Thyroid gland (tissue), 4 donors: ENCODE measurements around the gene MIGA2.

Experiments
- CTCF ChIP-seq, 6 experiments: fragments of 200-600 bp in 3 of 6; fragments of 450-650 bp in 3 of 6; sonication (generic) in 3 of 6; IDR thresholded peaks; one replicate each; pipeline ENCODE4 v1.5.1; 2016 to 2019; ENCODE audit warnings: antibody characterized with exemption in 6 of 6, mild to moderate bottlenecking in 2 of 6, inconsistent platforms in 1 of 6, moderate library complexity in 1 of 6
- POLR2A ChIP-seq, 2 donors: fragments of 450-650 bp; IDR thresholded peaks; one replicate each; pipeline ENCODE4 v1.6.1; 2017; ENCODE audit warnings: antibody characterized with exemption in 2 of 2, mild to moderate bottlenecking in 2 of 2, moderate library complexity in 1 of 2

- TF ChIP-seq POLR2A (IDR thresholded peaks at IDR 0.05) (no peak), CTCF (IDR thresholded peaks at IDR 0.05) (no peak)
Observed at GRCh38 chr9:129010267-129010975, 26.0 kb upstream of the MIGA2 start.
